GM18526 (cell line): ENCODE results near the gene RIMOC1.

Source experiments
- POLR2A ChIP-seq: IDR thresholded peaks from 3 replicates; pipeline ENCODE4 v1.6.1; 2011; ENCODE audit not compliant: insufficient read length; ENCODE audit errors: extremely low read depth

RIMOC1 gene

DNA sequence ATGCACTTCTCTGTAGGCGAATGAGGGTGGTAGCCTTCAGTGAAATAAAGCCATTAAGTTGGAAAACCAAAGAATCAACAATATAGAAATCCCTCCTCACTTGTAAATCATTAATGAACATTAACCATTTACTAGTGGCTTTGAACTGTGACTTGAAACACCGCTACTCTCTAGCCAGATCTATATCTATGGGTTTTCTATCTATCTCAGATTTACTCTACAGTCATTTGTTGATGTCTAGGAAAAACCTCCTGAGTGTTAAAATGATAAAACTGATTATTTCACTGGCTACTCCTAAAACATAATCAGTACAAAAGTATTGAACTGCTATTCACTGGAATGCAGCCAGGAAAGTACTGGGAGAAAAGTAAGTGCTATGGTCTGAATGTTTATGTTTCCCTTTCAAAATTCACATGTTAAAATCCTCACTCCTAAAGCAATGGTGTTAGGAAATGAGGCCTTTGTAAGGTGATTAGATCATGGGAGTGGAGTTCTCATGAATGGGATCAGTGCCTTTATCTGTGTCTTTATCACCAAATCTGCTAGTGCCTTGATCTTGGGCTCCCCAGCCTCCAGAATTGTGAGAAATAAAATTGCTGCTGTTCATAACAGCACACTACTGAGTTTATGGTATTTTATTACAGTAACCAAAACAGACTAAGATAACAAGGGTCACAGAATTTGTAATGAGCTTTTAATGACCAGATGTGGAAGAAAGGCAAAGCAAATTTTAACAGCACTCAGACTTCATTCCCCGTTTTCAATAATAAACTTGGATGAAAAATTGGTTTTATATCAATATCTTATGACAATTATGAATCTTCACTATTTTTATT lies 25.3 kb upstream of the RIMOC1 start:
- no peak for TF ChIP-seq POLR2A

DNA sequence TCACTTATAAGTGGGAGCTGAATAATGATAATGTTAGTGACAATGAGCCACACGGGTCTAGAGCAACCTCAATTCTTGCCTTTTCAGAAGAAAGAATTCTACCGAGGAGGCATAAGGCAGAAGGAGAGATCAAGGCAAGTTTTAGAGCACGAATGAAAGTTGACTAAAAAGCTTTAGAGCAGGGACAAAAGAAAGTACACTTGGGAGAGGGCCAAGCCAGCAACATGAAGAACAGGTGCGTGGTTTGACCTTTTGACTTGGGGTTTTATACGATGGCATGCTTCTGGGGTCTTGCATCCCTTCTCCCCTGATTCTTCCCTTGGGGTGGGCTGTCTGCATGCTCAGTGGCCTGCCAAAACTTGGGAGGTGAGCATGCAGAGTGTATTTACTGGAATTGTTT lies 21.4 kb upstream of the RIMOC1 start:
- TF ChIP-seq POLR2A, result no peak

- no peak for TF ChIP-seq POLR2A
Observed at GRCh38 chr5:41883243-41883642, 20.9 kb upstream of the RIMOC1 start.

- TF ChIP-seq POLR2A, result no peak
Observed at GRCh38 chr5:41883936-41884335, 20.2 kb upstream of the RIMOC1 start.

GRCh38 chr5:41885286-41885685 lies 18.9 kb upstream of the RIMOC1 start:
- no peak for TF ChIP-seq POLR2A

DNA sequence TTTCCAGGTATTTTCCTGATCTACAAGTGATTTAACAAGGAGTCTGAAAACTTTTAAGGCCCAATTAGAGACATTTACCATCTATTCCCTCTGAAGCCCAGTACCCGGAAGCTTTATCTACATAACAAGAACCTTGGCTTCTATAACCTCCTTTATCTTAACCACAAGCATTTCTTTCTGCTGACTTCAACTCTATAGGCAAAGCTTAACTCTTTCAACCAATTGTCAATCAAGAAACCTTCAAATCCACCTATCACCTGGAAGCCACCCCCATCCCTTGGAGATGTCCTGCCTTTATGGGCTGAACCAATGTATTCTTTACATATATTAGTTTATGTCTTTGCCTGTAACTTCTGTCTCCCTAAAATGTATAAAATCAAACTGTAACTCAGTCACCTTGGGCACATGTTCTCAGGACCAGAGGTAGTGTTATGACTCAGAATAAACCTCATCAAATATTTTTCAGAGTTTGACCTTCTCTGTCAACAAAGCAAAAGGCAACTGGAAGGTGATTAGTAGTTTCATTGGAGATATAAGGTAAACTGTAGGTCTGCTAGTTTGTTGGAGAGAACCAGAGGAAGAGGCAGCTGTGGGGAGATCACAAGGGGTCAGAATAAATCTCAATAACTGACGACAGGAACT lies 13.0 kb upstream of the RIMOC1 start:
- TF ChIP-seq POLR2A, result no peak

- no peak for TF ChIP-seq POLR2A
Observed at GRCh38 chr5:41892031-41892430, 12.1 kb upstream of the RIMOC1 start.

DNA sequence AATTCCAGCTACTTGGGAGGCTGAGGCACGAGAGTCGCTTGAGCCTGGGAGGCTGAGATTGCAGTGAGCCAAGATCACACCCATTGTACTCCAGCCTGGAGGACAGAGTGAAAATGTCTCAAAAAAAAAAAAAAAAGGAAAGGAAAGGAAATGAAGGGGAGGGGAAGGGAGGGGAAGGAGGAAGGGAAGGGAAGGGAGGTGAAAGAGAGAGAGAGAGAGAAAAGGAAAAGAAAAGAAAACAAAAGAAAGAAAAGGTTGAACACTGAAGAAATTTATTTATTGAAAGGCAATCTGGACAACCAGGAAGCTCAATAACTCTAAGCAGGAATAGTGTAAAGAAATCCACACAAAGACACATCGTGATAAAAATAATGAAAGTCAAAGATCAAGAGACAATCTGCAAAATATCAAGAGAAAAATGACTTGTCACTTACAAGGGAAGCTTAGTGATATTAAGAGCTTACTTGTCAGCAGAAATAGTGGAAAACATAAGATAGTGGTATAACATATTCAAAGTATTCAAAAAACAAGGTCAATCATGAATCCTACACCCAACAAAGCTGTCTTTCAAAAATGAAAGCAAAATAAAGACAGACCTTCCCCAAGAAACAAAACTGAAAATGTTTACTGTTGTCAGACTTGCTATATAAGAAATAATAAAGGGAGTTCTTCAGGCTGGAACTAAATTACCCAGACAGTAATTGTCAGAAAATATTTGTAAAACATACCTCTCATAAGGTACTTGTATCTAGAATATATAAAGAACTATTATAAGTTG lies 10.9 kb upstream of the RIMOC1 start:
- no peak for TF ChIP-seq POLR2A

- TF ChIP-seq POLR2A, result no peak
Observed at GRCh38 chr5:41896230-41896629, 7.9 kb upstream of the RIMOC1 start.

DNA sequence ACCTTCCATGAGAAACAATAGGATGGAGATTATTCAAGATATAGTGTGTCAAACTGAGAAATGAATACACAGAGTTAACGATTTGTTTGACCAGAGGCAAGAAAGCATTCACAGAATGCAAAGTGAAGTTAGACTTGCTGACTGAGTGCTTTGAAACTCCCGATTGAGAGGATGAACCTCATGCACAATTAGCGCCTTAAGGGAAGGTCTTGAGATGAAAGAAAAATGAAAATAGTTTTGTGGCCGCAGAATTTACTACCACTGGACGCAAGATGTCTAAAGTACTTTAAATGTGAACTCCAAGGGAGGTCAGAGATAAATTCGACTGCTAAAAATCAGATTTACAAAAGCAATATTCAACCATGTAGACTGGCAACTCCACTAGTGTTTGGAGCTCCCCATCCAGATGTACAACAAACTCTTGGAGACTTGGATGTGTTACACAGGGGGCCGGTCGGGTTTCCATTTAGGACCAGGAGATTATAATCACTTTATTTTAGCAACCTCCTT lies 707 bp upstream of the RIMOC1 start:
- TF ChIP-seq POLR2A, result no peak

DNA sequence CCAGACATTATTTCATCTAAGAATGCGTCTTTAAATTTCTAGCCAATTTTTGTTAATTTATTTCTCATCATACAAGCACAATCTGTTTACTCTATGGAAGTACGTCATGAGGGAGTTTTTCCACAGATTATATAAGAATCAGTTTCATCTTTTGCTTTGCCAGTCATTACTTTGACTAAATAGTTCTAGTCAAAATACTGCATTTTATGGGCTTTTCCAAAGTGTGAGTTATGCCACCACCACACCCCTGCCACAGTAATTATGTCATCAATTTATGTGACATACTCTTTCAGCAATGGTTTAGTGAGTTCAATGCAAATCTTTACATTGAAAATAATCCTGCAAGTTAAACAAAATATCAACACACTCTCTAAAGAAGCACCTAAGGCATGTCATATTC lies 2.0 kb downstream of the RIMOC1 start:
- TF ChIP-seq POLR2A, result no peak

DNA sequence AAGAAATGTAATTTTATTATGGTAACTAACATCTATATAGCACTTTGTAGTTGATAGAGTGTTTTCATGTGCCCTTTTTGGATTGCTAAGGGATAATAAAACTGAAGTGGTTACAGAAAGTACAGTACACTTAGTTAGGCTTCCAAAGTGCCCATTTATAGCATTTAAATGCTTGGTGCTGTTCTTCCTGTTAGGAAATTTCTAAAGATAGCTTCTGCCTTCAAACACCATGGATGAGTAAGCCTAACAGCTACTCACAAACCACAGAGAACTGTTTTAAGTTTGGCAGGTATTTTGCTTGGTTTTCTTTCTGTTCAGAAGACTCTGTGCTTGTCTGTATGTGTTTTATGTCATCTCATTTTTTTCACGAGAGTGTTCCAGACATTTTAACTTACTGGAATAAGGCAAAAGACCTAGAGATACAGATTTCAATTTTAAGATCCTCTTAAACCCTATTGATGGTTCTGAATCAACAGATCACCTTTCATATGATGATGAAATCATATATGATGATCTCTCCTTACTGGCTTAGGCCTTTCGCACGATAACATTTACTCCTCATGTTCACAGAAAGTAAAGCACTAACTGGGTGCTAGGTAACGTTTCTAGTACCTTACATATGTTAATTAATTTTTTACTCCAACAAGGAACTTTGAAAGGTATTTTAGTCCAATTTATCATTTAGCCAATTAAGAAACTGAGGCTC lies 4.4 kb downstream of the RIMOC1 start:
- no peak for TF ChIP-seq POLR2A

DNA sequence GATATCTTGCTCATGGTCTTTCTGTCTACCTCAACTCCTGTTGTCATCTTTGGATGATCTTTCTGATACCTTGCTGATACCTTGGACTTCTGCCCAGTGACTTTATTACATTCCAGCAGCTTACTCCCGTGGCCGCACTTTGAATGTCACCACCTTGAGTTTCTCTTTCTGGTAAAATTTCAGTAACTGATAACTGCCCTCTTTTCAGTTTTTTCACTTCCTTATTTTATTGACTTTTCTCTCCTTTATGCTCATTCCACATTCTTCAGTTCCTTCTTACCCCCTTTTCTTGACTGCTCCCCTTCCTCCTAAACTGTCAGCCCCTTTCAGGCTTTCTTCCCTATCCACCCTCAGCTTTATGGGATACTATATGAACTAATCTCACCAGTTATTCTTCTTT lies 14.0 kb downstream of the RIMOC1 start:
- TF ChIP-seq POLR2A, result no peak

DNA sequence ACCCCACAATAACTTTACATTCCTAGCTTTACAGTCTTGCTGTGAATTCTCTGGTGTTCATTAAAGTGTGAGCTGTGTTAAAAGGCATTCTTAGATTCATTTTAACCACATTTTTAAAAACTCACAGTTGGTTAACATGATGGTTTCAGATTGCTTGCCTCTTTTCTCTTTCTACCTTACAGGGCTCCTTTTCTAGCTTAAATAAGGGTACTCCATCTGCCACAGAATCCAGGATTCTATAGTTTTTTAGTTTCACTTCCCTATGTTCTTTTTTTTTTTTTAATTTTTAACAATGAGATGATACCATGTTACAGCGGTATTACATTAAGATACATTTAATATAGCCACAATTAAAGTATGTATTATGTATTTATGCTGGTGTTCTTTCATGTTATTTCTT lies 17.0 kb downstream of the RIMOC1 start:
- TF ChIP-seq POLR2A, result no peak

GRCh38 chr5:41921874-41922273 lies 17.7 kb downstream of the RIMOC1 start:
- no peak for TF ChIP-seq POLR2A
